Prostate gland (tissue), 2 donors: Measurements from ENCODE around the gene CACNA1S. TPM values are rescaled to one million over a fixed set of nuclear protein-coding genes. Genes with fewer than 3 reads are reported as not detected.

Experiments
- DNase-seq: peaks from one replicate; pipeline ENCODE4 v3.0.0-alpha.2; 2019; ENCODE audit warnings: low spot score
- H3K27ac ChIP-seq, 2 donors: fragments of 200-600 bp; sonication (generic); 2 replicates each; pipeline ENCODE4 v1.5.1; 2017 to 2019
- H3K27me3 ChIP-seq: fragments of 200-600 bp; sonication (generic); replicated peaks from 2 replicates; pipeline ENCODE4 v1.5.1; 2019; ENCODE audit not compliant: insufficient read depth
- H3K36me3 ChIP-seq, 2 donors: fragments of 200-600 bp; sonication (generic); 1 replicate in 1 of 2; 2 replicates in 1 of 2; pipeline versions ENCODE4 v1.5.1 to v1.8.1; 2017 to 2019
- H3K4me1 ChIP-seq: fragments of 200-600 bp; sonication (generic); replicated peaks from 2 replicates; pipeline ENCODE4 v1.5.1; 2019
- H3K4me3 ChIP-seq, 2 donors: fragments of 200-600 bp; sonication (generic); 2 replicates each; pipeline ENCODE4 v1.5.1; 2017 to 2019
- H3K9me3 ChIP-seq: fragments of 200-600 bp; sonication (generic); 2 replicates; pipeline ENCODE4 v1.5.1; 2017
- POLR2A ChIP-seq: fragments of 450-650 bp; IDR thresholded peaks from one replicate; pipeline ENCODE4 v1.6.1; 2016; ENCODE audit warnings: antibody characterized with exemption, mild to moderate bottlenecking
- POLR2AphosphoS5 ChIP-seq: sonication (generic); formaldehyde crosslinking; IDR thresholded peaks from one replicate; pipeline ENCODE4 v1.6.1; 2017; ENCODE audit warnings: antibody characterized with exemption
- WGBS: methylation state at CpG from one replicate; pipeline ENCODE4 v1.1.5; 2018; 5-methylcytosine and 5-hydroxymethylcytosine counted together
- intact Hi-C: fragments of 100-400 bp; cut with DNase I; formaldehyde crosslinking; loops from one replicate; pipeline ENCODE4 v1.14.2; 2022
- total RNA-seq, 2 donors: library from RNA; depleted of rRNA; stranded (reverse); fragments of >200 nt; gene quantifications; one replicate each; pipeline ENCODE4 v1.1.0, GENCODE V29; 2016
- TF ChIP-seq, protein P1 (sequence below), 4 experiments: fragments of 200-600 bp in 2 of 4; fragments of 450-650 bp in 2 of 4; sonication (generic) in 2 of 4; IDR thresholded peaks; 1 replicate in 3 of 4; 2 replicates in 1 of 4; pipeline ENCODE4 v1.5.1; 2016 to 2019; ENCODE audit warnings: antibody characterized with exemption in 4 of 4, mild to moderate bottlenecking in 2 of 4, moderate library complexity in 2 of 4

CACNA1S gene
- total RNA-seq, 2 donors from 2014 or later: 0.55 TPM; not detected in 1

- Histone ChIP-seq H3K4me3 (no peak overlapping the region), H3K4me1 (no peaks in the 10 kb centered on the region), H3K36me3 (no peaks in the 10 kb centered on the region), H3K9me3 (no peaks in the 10 kb centered on the region), H3K27ac (no peak overlapping the region), H3K27me3 (no peaks in the 10 kb centered on the region)
- intact Hi-C loops: no loop called here
- TF ChIP-seq POLR2A (no peak), POLR2AphosphoS5 (no peak)
- TF ChIP-seq, protein P1, sequence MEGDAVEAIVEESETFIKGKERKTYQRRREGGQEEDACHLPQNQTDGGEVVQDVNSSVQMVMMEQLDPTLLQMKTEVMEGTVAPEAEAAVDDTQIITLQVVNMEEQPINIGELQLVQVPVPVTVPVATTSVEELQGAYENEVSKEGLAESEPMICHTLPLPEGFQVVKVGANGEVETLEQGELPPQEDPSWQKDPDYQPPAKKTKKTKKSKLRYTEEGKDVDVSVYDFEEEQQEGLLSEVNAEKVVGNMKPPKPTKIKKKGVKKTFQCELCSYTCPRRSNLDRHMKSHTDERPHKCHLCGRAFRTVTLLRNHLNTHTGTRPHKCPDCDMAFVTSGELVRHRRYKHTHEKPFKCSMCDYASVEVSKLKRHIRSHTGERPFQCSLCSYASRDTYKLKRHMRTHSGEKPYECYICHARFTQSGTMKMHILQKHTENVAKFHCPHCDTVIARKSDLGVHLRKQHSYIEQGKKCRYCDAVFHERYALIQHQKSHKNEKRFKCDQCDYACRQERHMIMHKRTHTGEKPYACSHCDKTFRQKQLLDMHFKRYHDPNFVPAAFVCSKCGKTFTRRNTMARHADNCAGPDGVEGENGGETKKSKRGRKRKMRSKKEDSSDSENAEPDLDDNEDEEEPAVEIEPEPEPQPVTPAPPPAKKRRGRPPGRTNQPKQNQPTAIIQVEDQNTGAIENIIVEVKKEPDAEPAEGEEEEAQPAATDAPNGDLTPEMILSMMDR (IDR thresholded peaks at IDR 0.05): no peak
- DNase-seq: no peak
- 93% methylated on average over 3 of the region's 3 CpGs for WGBS
Observed at GRCh38 chr1:201080135-201080534, 32.1 kb downstream of the CACNA1S start.

- Histone ChIP-seq H3K9me3 (no peaks in the 10 kb centered on the region), H3K27me3 (no peaks in the 10 kb centered on the region), H3K27ac (no peak overlapping the region), H3K4me1 (no peaks in the 10 kb centered on the region), H3K36me3 (no peaks in the 10 kb centered on the region), H3K4me3 (no peak overlapping the region)
- DNase-seq: no peak
- 93% methylated on average over 17 of the region's 17 CpGs for WGBS
- intact Hi-C loops: no loop called here
- no peak for TF ChIP-seq POLR2A
- TF ChIP-seq POLR2AphosphoS5: no peak
- TF ChIP-seq, protein P1 (IDR thresholded peaks at IDR 0.05): no peak
Observed at GRCh38 chr1:201077736-201078135, 34.5 kb downstream of the CACNA1S start.

- TF ChIP-seq POLR2A (no peak), POLR2AphosphoS5 (no peak)
- TF ChIP-seq, protein P1 (IDR thresholded peaks at IDR 0.05): no peak
- H3K9me3 ChIP-seq: no peaks in the 10 kb centered on the region
- 73% methylated on average over 7 of the region's 7 CpGs for WGBS
- no peaks in the 10 kb centered on the region for H3K27me3 ChIP-seq
- intact Hi-C loops: no loop called here
- no peaks in the 10 kb centered on the region for H3K36me3 ChIP-seq
- no peaks in the 10 kb centered on the region for H3K4me1 ChIP-seq
- no peak overlapping the region for H3K4me3 ChIP-seq
- no peak for DNase-seq
- H3K27ac ChIP-seq: no peak overlapping the region
Observed at GRCh38 chr1:201077116-201077515, 35.1 kb downstream of the CACNA1S start.

GRCh38 chr1:201076092-201076491 lies 36.1 kb downstream of the CACNA1S start:
- no peak overlapping the region for H3K27ac ChIP-seq
- no peak for TF ChIP-seq POLR2AphosphoS5
- TF ChIP-seq, protein P1 (IDR thresholded peaks at IDR 0.05): no peak
- H3K4me1 ChIP-seq: no peaks in the 10 kb centered on the region
- no peaks in the 10 kb centered on the region for H3K27me3 ChIP-seq
- WGBS: 78% methylated on average over 7 of the region's 7 CpGs
- intact Hi-C loops: no loop called here
- DNase-seq: no peak
- H3K4me3 ChIP-seq: no peak overlapping the region
- H3K36me3 ChIP-seq: no peaks in the 10 kb centered on the region
- no peaks in the 10 kb centered on the region for H3K9me3 ChIP-seq

GRCh38 chr1:201074018-201074417 lies 38.2 kb downstream of the CACNA1S start:
- no peak for DNase-seq
- H3K4me1 ChIP-seq: no peaks in the 10 kb centered on the region
- H3K36me3 ChIP-seq: no peaks in the 10 kb centered on the region
- intact Hi-C loops: no loop called here
- WGBS: 87% methylated on average over 5 of the region's 5 CpGs
- no peak overlapping the region for H3K27ac ChIP-seq
- no peaks in the 10 kb centered on the region for H3K9me3 ChIP-seq
- TF ChIP-seq POLR2A: no peak
- no peak for TF ChIP-seq POLR2AphosphoS5
- TF ChIP-seq, protein P1 (IDR thresholded peaks at IDR 0.05): no peak
- no peak overlapping the region for H3K4me3 ChIP-seq
- H3K27me3 ChIP-seq: no peaks in the 10 kb centered on the region
